ENCODE measurements around the gene MRPL40.

DNA sequence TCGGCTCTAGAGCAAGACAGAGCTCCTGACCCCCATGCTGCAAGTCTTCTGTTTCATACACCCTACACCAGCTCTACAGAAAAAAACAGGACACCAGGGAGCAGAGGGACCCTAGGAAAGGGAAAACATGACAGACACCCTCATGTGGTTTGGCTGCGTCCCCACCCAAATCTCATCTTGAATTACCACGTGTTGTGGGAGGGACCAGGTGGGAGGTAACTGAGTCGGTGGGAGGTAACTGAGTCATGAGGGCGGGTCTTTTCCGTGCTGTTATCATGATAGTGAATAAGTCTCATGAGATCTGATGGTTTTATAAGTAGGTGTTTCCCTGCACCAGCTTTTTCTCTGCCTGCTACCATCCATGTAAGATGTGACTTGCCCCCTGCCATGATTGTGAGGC, 21.8 kb downstream of the MRPL40 start:
- TF ChIP-seq, protein P1, sequence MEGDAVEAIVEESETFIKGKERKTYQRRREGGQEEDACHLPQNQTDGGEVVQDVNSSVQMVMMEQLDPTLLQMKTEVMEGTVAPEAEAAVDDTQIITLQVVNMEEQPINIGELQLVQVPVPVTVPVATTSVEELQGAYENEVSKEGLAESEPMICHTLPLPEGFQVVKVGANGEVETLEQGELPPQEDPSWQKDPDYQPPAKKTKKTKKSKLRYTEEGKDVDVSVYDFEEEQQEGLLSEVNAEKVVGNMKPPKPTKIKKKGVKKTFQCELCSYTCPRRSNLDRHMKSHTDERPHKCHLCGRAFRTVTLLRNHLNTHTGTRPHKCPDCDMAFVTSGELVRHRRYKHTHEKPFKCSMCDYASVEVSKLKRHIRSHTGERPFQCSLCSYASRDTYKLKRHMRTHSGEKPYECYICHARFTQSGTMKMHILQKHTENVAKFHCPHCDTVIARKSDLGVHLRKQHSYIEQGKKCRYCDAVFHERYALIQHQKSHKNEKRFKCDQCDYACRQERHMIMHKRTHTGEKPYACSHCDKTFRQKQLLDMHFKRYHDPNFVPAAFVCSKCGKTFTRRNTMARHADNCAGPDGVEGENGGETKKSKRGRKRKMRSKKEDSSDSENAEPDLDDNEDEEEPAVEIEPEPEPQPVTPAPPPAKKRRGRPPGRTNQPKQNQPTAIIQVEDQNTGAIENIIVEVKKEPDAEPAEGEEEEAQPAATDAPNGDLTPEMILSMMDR (IDR thresholded peaks at IDR 0.05; ENCODE audit: extremely low read depth in 1 of 2, insufficient read depth in 1 of 2, low read depth in 1 of 2, low read length in 2 of 2), result no peak
- TF ChIP-seq, protein P2, sequence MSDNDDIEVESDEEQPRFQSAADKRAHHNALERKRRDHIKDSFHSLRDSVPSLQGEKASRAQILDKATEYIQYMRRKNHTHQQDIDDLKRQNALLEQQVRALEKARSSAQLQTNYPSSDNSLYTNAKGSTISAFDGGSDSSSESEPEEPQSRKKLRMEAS (IDR thresholded peaks at IDR 0.05; ENCODE audit: insufficient read depth, insufficient read length), result no peak
- TF ChIP-seq POLR2A (IDR thresholded peaks at IDR 0.05; ENCODE audit: low read depth, low read length) (no peak), MYC (IDR thresholded peaks at IDR 0.05; ENCODE audit: low read depth, low read length) (no peak), EZH2 (IDR thresholded peaks at IDR 0.05; ENCODE audit: borderline replicate concordance, low read depth, low read length, severe bottlenecking) (no peak), POLR2AphosphoS5 (IDR thresholded peaks at IDR 0.05; ENCODE audit: insufficient read depth, low read depth, low read length) (no peak), GATA2 (IDR thresholded peaks at IDR 0.05; ENCODE audit: insufficient read depth, insufficient read length, low read depth, low read length) (no peak), FOS (IDR thresholded peaks at IDR 0.05; ENCODE audit: borderline replicate concordance, insufficient read depth, low read length) (no peak), JUN (IDR thresholded peaks at IDR 0.05; ENCODE audit: borderline replicate concordance, insufficient read depth, insufficient read length, low read depth) (no peak)

Measured in endothelial cell of umbilical vein (primary cell).